H1 (cell line): ENCODE measurements around the gene PXMP4. TPM values are rescaled to one million over a fixed set of nuclear protein-coding genes. Genes with fewer than 3 reads are reported as not detected.

Experiments
- BACH1 ChIP-seq: IDR thresholded peaks from 2 replicates; pipeline ENCODE4 v1.6.1; 2012; ENCODE audit warnings: low read length, improper control_type of control experiment
- CREB1 ChIP-seq: IDR thresholded peaks from 2 replicates; pipeline ENCODE4 v1.6.1; 2012; ENCODE audit warnings: inconsistent platforms
- CTBP2 ChIP-seq: IDR thresholded peaks from 2 replicates; pipeline ENCODE4 v1.7.0; 2011; ENCODE audit warnings: borderline replicate concordance, mild to moderate bottlenecking, moderate library complexity, mixed read lengths, low read length; ENCODE audit not compliant: insufficient read depth, insufficient read length
- GABPA ChIP-seq: IDR thresholded peaks from 2 replicates; pipeline ENCODE4 v1.6.1; 2011; ENCODE audit warnings: mild to moderate bottlenecking, low read length, moderate library complexity, borderline replicate concordance; ENCODE audit not compliant: insufficient read depth
- SAP30 ChIP-seq: fragments of 300-600 bp; sonication (generic); IDR thresholded peaks from 2 replicates; pipeline ENCODE4 v1.7.1; 2012; ENCODE audit warnings: low read length, moderate library complexity, mild to moderate bottlenecking, inconsistent platforms; ENCODE audit not compliant: insufficient read depth, insufficient replicate concordance
- TAF7 ChIP-seq: optimal IDR thresholded peaks from 2 replicates; pipeline ENCODE3; 2011; ENCODE audit warnings: low read depth, mild to moderate bottlenecking, inconsistent platforms, low read length, moderate library complexity, borderline replicate concordance
- polyA plus RNA-seq, 7 experiments: library from polyadenylated mRNA; depleted of rRNA in 3 of 7; stranded (reverse) in 5 of 7; unstranded in 2 of 7; fragments of >200 nt in 5 of 7; fragments of 200-250 nt in 2 of 7; gene quantifications; 1 replicate in 5 of 7; 2 replicates in 1 of 7; 4 replicates in 1 of 7; pipeline versions ENCODE4 v1.2.1 to v1.2.3, GENCODE V29; 2011 to 2013; ENCODE audit warnings: missing spikeins in 2 of 7, mixed read lengths in 2 of 7
- total RNA-seq: library from RNA; stranded (reverse); fragmentation: NEBNext Ultra II Directional; extraction: Animal tissue kit (Norgen Biotek cat#: 25700); gene quantifications from 2 replicates; pipeline ENCODE4 v1.2.1, GENCODE V29; 2021
- TF ChIP-seq, protein P1 (sequence below): IDR thresholded peaks from 2 replicates; pipeline ENCODE4 v1.6.1; 2011; ENCODE audit warnings: low read depth, mild to moderate bottlenecking, low read length; ENCODE audit not compliant: insufficient read depth

PXMP4 gene
- total and polyA plus RNA-seq, 2 of the 8 experiments (the other 6 are each of a cell fraction or from before 2014, with no cell fraction given): 3.3 to 3.4 TPM

DNA sequence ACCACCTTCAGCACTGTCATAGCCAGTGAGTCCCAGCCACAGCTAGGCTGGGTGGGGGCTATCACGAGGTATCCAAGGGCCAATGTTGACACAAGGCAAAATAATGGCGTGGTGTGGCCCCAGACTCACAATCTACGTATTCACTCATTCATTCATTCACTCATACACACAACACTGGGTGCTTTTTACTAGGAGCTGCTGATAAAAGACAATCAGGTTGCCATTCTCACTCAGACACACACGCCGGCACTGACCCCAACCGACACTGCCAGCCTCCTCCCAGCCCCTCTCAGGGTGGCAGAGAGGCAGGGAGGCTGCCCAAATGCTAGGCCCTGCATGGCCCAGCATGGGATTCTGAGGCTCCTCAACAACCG, 59.4 kb downstream of the PXMP4 start (continued):
- TF ChIP-seq GABPA (no peak), CTBP2 (no peak), CREB1 (no peak), BACH1 (no peak), TAF7 (no peak), SAP30 (no peak)
- TF ChIP-seq, protein P1, sequence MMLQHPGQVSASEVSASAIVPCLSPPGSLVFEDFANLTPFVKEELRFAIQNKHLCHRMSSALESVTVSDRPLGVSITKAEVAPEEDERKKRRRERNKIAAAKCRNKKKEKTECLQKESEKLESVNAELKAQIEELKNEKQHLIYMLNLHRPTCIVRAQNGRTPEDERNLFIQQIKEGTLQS: no peak
